GM18861 (cell line): ENCODE results near the gene FHIT.

Experiments used
- ATAC-seq: cut with Tn5 transposase; IDR thresholded peaks from one replicate; pipeline ENCODE4 v1.9.1; 2021; ENCODE audit not compliant: unreplicated experiment

Gene FHIT

GRCh38 chr3:59925946-59926345 lies 1325.3 kb downstream of the FHIT start:
- ATAC-seq, result no peak

GRCh38 chr3:59922192-59922591 lies 1329.1 kb downstream of the FHIT start:
- ATAC-seq, result no peak

GRCh38 chr3:59920822-59921221 lies 1330.4 kb downstream of the FHIT start:
- ATAC-seq, result no peak

GRCh38 chr3:59919586-59919985 lies 1331.7 kb downstream of the FHIT start:
- no peak for ATAC-seq

GRCh38 chr3:59914251-59914650 lies 1337.0 kb downstream of the FHIT start:
- ATAC-seq, result no peak

- ATAC-seq, result no peak
Measured at GRCh38 chr3:59913645-59914044, 1337.6 kb downstream of the FHIT start.

- no peak for ATAC-seq
Measured at GRCh38 chr3:59908701-59909100, 1342.6 kb downstream of the FHIT start.

GRCh38 chr3:59908280-59908679 lies 1343.0 kb downstream of the FHIT start:
- ATAC-seq, result no peak

- ATAC-seq, result no peak
Measured at GRCh38 chr3:59904296-59904695, 1347.0 kb downstream of the FHIT start.

- no peak for ATAC-seq
Measured at GRCh38 chr3:59899061-59899460, 1352.2 kb downstream of the FHIT start.

- ATAC-seq, result no peak
Measured at GRCh38 chr3:59895972-59896371, 1355.3 kb downstream of the FHIT start.

GRCh38 chr3:59894425-59895121 lies 1356.7 kb downstream of the FHIT start:
- ATAC-seq, result no peak

- ATAC-seq, result no peak
Measured at GRCh38 chr3:59890639-59891038, 1360.6 kb downstream of the FHIT start.

- no peak for ATAC-seq
Measured at GRCh38 chr3:59886790-59887189, 1364.5 kb downstream of the FHIT start.

- no peak for ATAC-seq
Measured at GRCh38 chr3:59885899-59886400, 1365.3 kb downstream of the FHIT start.

GRCh38 chr3:59885101-59885500 lies 1366.2 kb downstream of the FHIT start:
- ATAC-seq, result no peak

GRCh38 chr3:59884409-59884808 lies 1366.8 kb downstream of the FHIT start:
- no peak for ATAC-seq

GRCh38 chr3:59882746-59883145 lies 1368.5 kb downstream of the FHIT start:
- no peak for ATAC-seq

GRCh38 chr3:59880717-59881116 lies 1370.5 kb downstream of the FHIT start:
- no peak for ATAC-seq

- no peak for ATAC-seq
Measured at GRCh38 chr3:59879031-59879581, 1372.1 kb downstream of the FHIT start.

GRCh38 chr3:59878038-59878427 lies 1373.2 kb downstream of the FHIT start:
- ATAC-seq, result no peak

GRCh38 chr3:59877263-59878037 lies 1373.8 kb downstream of the FHIT start:
- no peak for ATAC-seq
